Choroid plexus epithelial cell (primary cell): Measurements from ENCODE around the gene MYH16.

Experiments used
- DNase-seq: peaks from one replicate; pipeline ENCODE4 v3.0.0-alpha.2; 2010; ENCODE audit warnings: low read depth
- H3K4me3 ChIP-seq: 2 replicates; pipeline ENCODE4 v1.5.1; 2011; ENCODE audit warnings: low read depth, mild to moderate bottlenecking, control low read depth, low read length, moderate library complexity
- TF ChIP-seq, protein P1 (sequence below): conservative IDR thresholded peaks from 2 replicates; pipeline ENCODE4 v1.5.1; 2011; ENCODE audit warnings: low read depth, mild to moderate bottlenecking, control low read depth, inconsistent platforms, low read length, moderate library complexity

The MYH16 gene

DNA sequence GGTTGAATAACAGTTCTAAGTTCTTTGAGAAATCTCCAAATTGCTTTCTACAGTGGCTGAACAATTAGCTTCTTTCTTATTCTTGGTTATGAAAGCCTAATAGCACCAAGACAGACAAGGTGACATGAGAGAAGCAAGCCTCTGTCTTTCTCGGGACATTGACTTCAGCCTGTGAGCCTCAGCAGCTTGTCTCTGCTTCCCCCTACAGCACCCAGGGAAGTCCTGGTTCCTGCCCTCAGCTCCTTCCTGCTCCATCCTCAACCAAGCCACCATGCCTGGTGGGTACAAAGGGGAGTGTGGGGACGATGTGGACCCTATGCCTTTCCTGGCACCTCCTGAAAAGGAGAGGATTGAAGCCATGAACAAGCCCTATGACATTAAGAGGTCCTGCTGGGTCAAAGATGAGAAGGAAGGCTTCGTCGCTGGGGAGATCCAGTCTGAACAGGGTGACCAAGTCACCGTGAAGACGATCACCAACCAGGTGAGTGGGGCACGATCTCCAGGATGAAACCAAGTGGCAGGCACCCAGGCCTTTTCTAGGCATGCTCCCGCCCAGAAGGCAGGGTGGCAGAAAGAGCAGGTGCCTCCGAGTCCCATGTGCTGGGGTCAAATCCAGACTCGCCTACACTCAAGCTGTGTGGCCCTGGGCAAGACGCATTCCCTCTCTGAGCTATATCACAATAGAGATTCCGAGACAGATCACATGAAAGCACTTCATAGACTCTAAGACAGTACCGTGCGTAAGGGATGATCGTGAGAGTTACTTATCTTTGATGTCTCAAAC is 33.9 kb upstream of the MYH16 start:
- no peak overlapping the region for H3K4me3 ChIP-seq
- TF ChIP-seq, protein P1, sequence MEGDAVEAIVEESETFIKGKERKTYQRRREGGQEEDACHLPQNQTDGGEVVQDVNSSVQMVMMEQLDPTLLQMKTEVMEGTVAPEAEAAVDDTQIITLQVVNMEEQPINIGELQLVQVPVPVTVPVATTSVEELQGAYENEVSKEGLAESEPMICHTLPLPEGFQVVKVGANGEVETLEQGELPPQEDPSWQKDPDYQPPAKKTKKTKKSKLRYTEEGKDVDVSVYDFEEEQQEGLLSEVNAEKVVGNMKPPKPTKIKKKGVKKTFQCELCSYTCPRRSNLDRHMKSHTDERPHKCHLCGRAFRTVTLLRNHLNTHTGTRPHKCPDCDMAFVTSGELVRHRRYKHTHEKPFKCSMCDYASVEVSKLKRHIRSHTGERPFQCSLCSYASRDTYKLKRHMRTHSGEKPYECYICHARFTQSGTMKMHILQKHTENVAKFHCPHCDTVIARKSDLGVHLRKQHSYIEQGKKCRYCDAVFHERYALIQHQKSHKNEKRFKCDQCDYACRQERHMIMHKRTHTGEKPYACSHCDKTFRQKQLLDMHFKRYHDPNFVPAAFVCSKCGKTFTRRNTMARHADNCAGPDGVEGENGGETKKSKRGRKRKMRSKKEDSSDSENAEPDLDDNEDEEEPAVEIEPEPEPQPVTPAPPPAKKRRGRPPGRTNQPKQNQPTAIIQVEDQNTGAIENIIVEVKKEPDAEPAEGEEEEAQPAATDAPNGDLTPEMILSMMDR, result no peak
- DNase-seq, result no peak

DNA sequence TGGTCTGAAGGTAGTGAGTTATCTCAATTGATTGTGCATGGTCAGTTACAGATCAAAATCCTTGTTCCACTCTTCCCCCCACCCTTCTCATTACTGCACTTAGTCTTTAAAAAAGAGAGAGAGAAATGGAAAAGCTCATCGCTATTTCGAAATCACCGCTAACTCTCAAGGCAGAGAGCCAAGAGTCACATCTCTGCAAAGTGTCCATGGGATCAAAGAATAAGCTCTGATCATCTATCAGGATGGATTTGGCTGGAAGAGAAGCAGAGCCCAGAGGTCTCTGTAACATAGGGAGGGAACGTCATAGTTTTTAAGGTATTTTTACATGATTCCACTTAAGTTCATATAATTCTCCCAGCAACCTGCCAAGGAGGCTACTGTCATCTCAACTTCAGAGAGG is 30.0 kb upstream of the MYH16 start:
- TF ChIP-seq, protein P1, result no peak
- DNase-seq, result no peak
- H3K4me3 ChIP-seq, result no peak overlapping the region

DNA sequence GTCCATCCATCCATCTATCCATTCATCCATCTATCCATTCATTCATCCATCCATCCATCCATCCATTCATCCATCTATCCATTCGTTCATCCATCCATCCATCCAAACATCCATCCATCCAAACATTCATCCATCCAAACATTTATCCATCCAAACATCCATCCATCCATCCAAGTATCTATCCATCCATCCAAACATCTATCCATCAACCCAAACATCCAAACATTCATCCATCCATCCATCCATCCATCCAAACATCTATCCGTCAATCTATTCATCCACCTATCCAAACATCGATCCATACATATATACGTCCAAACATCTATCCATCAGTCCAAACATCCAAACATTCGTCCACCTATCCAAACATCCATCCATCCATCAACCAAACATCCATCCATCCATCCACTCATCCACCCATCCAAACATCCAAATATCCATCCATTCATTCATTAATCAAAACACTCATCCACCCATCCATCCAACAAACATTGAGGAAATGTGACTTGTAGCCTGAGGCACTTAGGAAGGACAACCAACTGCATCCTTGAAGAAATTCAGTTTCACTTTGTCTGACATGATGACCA is 28.8 kb upstream of the MYH16 start:
- TF ChIP-seq, protein P1, result no peak
- no peak overlapping the region for H3K4me3 ChIP-seq
- DNase-seq, result no peak

DNA sequence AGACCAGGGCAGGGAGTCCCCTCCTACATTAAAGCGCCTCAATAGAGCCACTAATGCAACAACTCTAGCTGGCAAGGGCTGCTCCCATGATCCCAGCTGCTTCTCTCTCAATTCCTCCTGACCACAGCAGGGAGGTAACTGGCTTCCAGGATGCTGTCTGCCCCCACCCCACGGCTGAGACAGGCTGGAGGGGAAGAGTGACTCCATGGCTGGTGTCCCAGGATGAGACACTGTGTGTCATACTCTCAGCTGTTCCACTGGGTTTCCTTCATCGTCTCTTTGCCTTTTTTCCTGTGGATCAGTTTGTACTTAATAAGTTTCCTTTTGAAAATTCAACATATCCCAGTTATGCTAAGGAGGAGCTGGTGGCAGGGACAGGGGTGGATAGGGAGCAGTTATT is 27.7 kb upstream of the MYH16 start:
- H3K4me3 ChIP-seq, result no peak overlapping the region
- TF ChIP-seq, protein P1, result no peak
- no peak for DNase-seq

DNA sequence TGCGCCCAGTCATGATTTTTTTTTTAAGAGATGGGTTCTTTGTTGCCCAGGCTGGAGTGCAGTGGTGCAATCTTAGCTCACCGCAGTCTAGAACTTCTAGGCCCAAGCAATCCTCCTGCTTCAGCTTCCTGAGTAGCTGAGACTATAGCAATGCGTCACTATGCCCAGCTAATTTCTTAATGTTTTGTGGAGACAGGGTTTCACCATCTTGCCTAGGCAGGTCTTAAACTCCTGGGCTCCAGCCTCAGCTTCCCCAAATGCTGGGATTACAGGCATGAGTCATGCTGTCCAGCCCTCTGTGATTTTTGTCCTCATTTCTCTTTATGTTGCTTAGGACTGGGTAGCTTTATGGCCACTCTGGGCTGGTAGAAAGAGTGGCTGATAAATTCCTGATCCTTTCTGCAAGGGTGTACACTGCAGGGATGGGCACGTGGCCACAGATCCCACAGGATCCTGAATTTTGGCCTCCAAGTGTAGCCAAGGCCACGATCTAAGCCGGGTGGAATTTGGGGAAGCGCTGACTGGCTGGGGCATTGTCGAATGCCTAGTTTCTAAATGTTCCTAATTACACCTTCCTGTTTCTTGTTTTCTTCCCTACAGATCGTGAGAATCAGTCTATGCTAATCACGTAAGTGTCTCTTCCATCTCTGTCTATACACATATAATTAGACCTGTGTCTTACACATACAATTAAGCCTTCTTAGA is 24.1 kb upstream of the MYH16 start:
- no peak for DNase-seq
- TF ChIP-seq, protein P1, result no peak
- no peak overlapping the region for H3K4me3 ChIP-seq

DNA sequence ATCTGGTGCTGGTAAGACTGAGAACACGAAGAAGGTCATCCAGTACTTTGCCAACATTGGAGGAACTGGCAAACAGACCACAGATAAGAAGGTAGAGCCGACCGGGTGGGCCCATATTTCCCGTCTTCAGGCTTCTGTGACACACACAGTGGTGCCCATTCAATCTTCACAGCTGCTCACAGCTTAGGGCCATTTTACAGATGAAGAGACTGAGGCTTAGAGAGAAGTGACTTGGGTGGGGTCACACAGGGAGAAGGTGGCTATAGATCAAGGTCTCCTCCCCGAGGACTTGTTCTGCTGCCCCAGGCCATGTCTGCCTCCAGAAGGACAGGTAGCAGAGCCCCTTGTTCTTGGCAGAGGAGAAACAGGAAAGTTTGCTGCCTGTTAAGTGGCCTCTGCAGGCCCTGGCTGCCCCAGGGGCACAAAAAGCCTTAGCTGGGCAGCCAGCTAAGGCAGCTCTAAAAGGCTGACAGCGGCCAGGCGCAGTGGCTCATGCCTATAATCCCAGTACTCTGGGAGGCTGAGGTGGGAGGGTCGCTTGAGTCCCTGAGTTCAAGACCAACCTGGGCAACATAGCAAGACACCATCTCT is 22.6 kb upstream of the MYH16 start:
- H3K4me3 ChIP-seq, result no peak overlapping the region
- no peak for DNase-seq
- TF ChIP-seq, protein P1, result no peak
